ENCODE data around the gene PRSS2. TPM values are rescaled to one million over a fixed set of nuclear protein-coding genes. Genes with fewer than 3 reads are reported as not detected.

Gene PRSS2
- total RNA-seq, 2 donors from 2014 or later, result 105 TPM; not detected in 1

- TF ChIP-seq CTCF (IDR thresholded peaks at IDR 0.05), result no peak
- H3K36me3 ChIP-seq, result no peaks in the 10 kb centered on the region
- DNase-seq, result no peak
- no peak overlapping the region for H3K4me3 ChIP-seq
- H3K9me3 ChIP-seq, result no peaks in the 10 kb centered on the region
- peaks cover 4% of the 10 kb centered on the region for H3K27me3 ChIP-seq
- no peaks in the 10 kb centered on the region for H3K4me1 ChIP-seq
- intact Hi-C loops (cut with DNase I), result no loop called here
- no peak overlapping the region for H3K27ac ChIP-seq
- H3K9ac ChIP-seq (ENCODE audit: low read depth in 2 of 2, low read length in 2 of 2), result no peak overlapping the region
Measured at GRCh38 chr7:142790555-142790954, 19.8 kb downstream of the PRSS2 start.

GRCh38 chr7:142791502-142791901 lies 20.7 kb downstream of the PRSS2 start:
- Histone ChIP-seq H3K36me3 (no peaks in the 10 kb centered on the region), H3K27me3 (peaks cover 13% of the 10 kb centered on the region), H3K9ac (ENCODE audit: low read depth in 2 of 2, low read length in 2 of 2) (no peak overlapping the region), H3K9me3 (no peaks in the 10 kb centered on the region), H3K27ac (no peak overlapping the region), H3K4me1 (no peaks in the 10 kb centered on the region), H3K4me3 (no peak overlapping the region)
- DNase-seq, result no peak
- intact Hi-C loops (cut with DNase I), result no loop called here
- TF ChIP-seq CTCF (IDR thresholded peaks at IDR 0.05), result no peak

- no peak overlapping the region for H3K4me3 ChIP-seq
- DNase-seq, result no peak
- H3K27ac ChIP-seq, result no peak overlapping the region
- no peaks in the 10 kb centered on the region for H3K36me3 ChIP-seq
- intact Hi-C loops (cut with DNase I), result no loop called here
- H3K9ac ChIP-seq (ENCODE audit: low read depth in 2 of 2, low read length in 2 of 2), result peak overlapping the region in 1 of 2 donors; percentile 24
- no peaks in the 10 kb centered on the region for H3K9me3 ChIP-seq
- TF ChIP-seq CTCF (IDR thresholded peaks at IDR 0.05), result no peak
- H3K27me3 ChIP-seq, result peaks cover 20% of the 10 kb centered on the region
- H3K4me1 ChIP-seq, result no peaks in the 10 kb centered on the region
Measured at GRCh38 chr7:142792129-142792528, 21.4 kb downstream of the PRSS2 start.

- intact Hi-C loops (cut with DNase I), result no loop called here
- Histone ChIP-seq H3K27ac (no peak overlapping the region), H3K4me1 (no peaks in the 10 kb centered on the region), H3K9me3 (no peaks in the 10 kb centered on the region), H3K4me3 (no peak overlapping the region), H3K36me3 (no peaks in the 10 kb centered on the region), H3K9ac (ENCODE audit: low read depth in 2 of 2, low read length in 2 of 2) (no peak overlapping the region), H3K27me3 (peaks cover 24% of the 10 kb centered on the region)
- DNase-seq, result no peak
- no peak for TF ChIP-seq CTCF (IDR thresholded peaks at IDR 0.05)
Measured at GRCh38 chr7:142792593-142792992, 21.8 kb downstream of the PRSS2 start.

GRCh38 chr7:142793156-142793555 lies 22.4 kb downstream of the PRSS2 start:
- Histone ChIP-seq H3K27ac (no peak overlapping the region), H3K9ac (ENCODE audit: low read depth in 2 of 2, low read length in 2 of 2) (no peak overlapping the region), H3K4me1 (no peaks in the 10 kb centered on the region), H3K9me3 (no peaks in the 10 kb centered on the region), H3K27me3 (peaks cover 27% of the 10 kb centered on the region), H3K4me3 (no peak overlapping the region), H3K36me3 (no peaks in the 10 kb centered on the region)
- TF ChIP-seq CTCF (IDR thresholded peaks at IDR 0.05), result no peak
- no peak for DNase-seq
- intact Hi-C loops (cut with DNase I), result no loop called here

All from colonic mucosa (tissue), 4 donors.